Common myeloid progenitor, CD34-positive (primary cell): Measurements from ENCODE around the gene PTPRE.

Experiments
- CTCF ChIA-PET: fragments of 350-600 bp; sonication (Branson Sonifier 250); formaldehyde crosslinking; loops from one replicate; lab custom pipeline; 2021; ENCODE audit warnings: antibody characterized with exemption; lab: Charles Lee
- POLR2A ChIA-PET: fragments of 350-600 bp; sonication (Branson Sonifier 250); formaldehyde crosslinking; loops from one replicate; lab custom pipeline; 2021; ENCODE audit warnings: antibody characterized with exemption; lab: Charles Lee
- DNase-seq, 3 donors: peaks; one replicate each; pipeline versions ENCODE4 v3.0.0 to v3.0.0-alpha.2; 2013
- H3K27ac ChIP-seq, 2 experiments: 1 replicate in 1 of 2; 2 replicates in 1 of 2; pipeline ENCODE4 v1.7.0; 2013; ENCODE audit warnings: inconsistent platforms in 2 of 2, low read length in 2 of 2, mild to moderate bottlenecking in 2 of 2, low read depth in 1 of 2, moderate library complexity in 1 of 2; ENCODE audit not compliant: severe bottlenecking in 2 of 2, insufficient read depth in 1 of 2, poor library complexity in 1 of 2
- H3K27me3 ChIP-seq, 5 experiments: replicated peaks in 2 of 5; 1 replicate in 3 of 5; 2 replicates in 2 of 5; pipeline versions ENCODE4 v1.6.1 to v1.7.0; 2013; ENCODE audit warnings: low read length in 4 of 5, mild to moderate bottlenecking in 2 of 5, moderate library complexity in 2 of 5, inconsistent platforms in 1 of 5; ENCODE audit not compliant: insufficient read depth in 5 of 5, control insufficient read depth in 4 of 5
- H3K36me3 ChIP-seq, 4 experiments: 1 replicate in 2 of 4; 2 replicates in 2 of 4; pipeline versions ENCODE4 v1.6.1 to v1.7.0; 2013; ENCODE audit warnings: low read length in 3 of 4, control low read depth in 1 of 4, mild to moderate bottlenecking in 1 of 4; ENCODE audit not compliant: control insufficient read depth in 4 of 4, insufficient read depth in 4 of 4
- H3K4me1 ChIP-seq, 4 experiments: 1 replicate in 3 of 4; 2 replicates in 1 of 4; pipeline versions ENCODE4 v1.6.1 to v1.7.1; 2013; ENCODE audit warnings: low read length in 3 of 4, mild to moderate bottlenecking in 3 of 4, control low read depth in 1 of 4, inconsistent platforms in 1 of 4, moderate library complexity in 1 of 4; ENCODE audit not compliant: control insufficient read depth in 4 of 4, insufficient read depth in 4 of 4; ENCODE audit errors: control extremely low read depth in 1 of 4
- H3K4me3 ChIP-seq, 7 experiments: 1 replicate in 4 of 7; 2 replicates in 3 of 7; pipeline versions ENCODE4 v1.5.1 to v1.7.0; 2013; ENCODE audit warnings: mild to moderate bottlenecking in 7 of 7, low read length in 6 of 7, moderate library complexity in 6 of 7, inconsistent platforms in 2 of 7, low read depth in 2 of 7, control low read depth in 1 of 7; ENCODE audit not compliant: insufficient read depth in 4 of 7, control insufficient read depth in 1 of 7; ENCODE audit errors: extremely low read depth in 1 of 7
- H3K9me3 ChIP-seq, 5 experiments: 1 replicate in 4 of 5; 2 replicates in 1 of 5; pipeline versions ENCODE4 v1.6.1 to v1.7.1; 2013; ENCODE audit warnings: low read length in 4 of 5, mild to moderate bottlenecking in 2 of 5, inconsistent platforms in 1 of 5, low read depth in 1 of 5, moderate library complexity in 1 of 5; ENCODE audit not compliant: control insufficient read depth in 4 of 5, insufficient read depth in 2 of 5; ENCODE audit errors: control extremely low read depth in 1 of 5
- WGBS: methylation state at CpG from one replicate; pipeline ENCODE4 v1.1.5; 2013; ENCODE audit not compliant: insufficient coverage; 5-methylcytosine and 5-hydroxymethylcytosine counted together

Gene PTPRE

DNA sequence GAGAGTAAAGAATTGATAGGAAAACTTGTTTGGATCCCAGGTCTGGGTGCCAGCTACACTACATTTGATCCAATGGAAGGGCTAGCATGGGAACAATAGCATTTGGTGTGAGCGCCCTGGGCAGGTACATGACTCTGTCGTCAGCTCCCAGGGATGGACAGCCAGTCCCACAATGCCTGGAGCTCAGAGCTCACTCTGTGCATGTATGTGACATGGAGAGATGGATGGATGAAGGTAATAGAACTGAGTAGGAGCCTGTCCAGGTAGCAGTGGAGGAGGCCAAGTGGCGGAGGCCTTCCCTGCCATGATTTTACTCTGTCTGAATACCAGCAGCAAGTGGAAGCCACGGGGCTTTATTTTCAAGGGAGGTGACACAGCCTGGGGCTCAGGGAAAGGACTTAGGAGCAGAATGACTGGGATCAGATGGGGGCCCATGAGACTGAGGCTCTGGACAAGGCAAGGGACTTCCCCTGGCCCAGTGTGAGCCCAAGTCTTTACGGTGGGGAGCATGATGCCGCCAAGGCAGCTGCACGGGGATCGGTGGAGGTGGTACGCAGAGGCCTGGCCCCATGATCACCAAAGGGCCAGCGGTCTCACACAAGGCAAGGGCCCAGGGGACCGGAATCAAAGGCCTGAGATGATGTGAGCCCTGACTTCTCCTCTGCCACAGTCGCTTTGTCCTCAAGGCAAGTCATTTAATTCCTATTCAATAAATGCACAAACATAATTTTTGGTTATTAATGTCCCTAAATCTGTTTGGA lies 5.9 kb downstream of the PTPRE start:
- 100% methylated on average over 10 of the region's 12 CpGs for WGBS
- ChIA-PET CTCF (interaction anchor here (1.0 to 2.2 kb wide), 2 partner anchors 13 to 98 kb away, joined by 4 to 6 read pairs; no protein-coding TSS in a partner anchor), POLR2A (no interaction called here)
- Histone ChIP-seq H3K9me3 (peaks cover 0 to 5% (median 0%) of the 10 kb centered on the region in 5 experiments), H3K36me3 (no peaks in the 10 kb centered on the region), H3K4me3 (no peak overlapping the region), H3K4me1 (peaks cover 0 to 3% (median under 1%) of the 10 kb centered on the region in 4 experiments), H3K27me3 (peaks cover 0 to 19% (median 8%) of the 10 kb centered on the region in 5 experiments), H3K27ac (no peak overlapping the region)
- no peak for DNase-seq

DNA sequence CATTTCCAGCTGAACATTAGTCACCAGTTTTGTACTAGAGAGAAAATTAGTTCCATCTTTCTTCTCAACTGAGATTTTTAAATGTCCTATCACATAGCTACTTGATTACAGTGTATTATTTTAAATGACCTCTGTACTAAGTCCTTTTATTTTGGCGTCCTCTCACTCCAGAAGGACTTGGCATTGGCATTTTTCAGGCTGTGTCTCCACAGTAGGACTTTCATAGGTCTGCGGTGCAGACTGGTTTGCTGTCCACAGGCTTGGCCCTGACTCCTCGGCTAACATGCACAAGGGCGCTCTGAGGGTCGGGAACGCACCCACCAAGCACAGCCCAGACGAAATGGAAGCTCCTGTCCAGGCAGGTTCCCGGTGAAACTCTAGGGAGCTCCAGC lies 6.5 kb downstream of the PTPRE start:
- H3K27me3 ChIP-seq = peaks cover 0 to 13% (median 3%) of the 10 kb centered on the region in 5 experiments
- H3K27ac ChIP-seq = no peak overlapping the region
- H3K36me3 ChIP-seq = no peaks in the 10 kb centered on the region
- no peak overlapping the region for H3K4me3 ChIP-seq
- 98% methylated on average over 6 of the region's 8 CpGs for WGBS
- peaks cover 0 to 5% (median 0%) of the 10 kb centered on the region in 5 experiments for H3K9me3 ChIP-seq
- H3K4me1 ChIP-seq = peaks cover 0 to under 1% (median 0%) of the 10 kb centered on the region in 4 experiments
- POLR2A ChIA-PET = no interaction called here
- no peak for DNase-seq
- CTCF ChIA-PET = interaction anchor here (0.8 to 2.2 kb wide), 3 partner anchors 14 to 129 kb away, joined by 3 to 6 read pairs (median 4); no protein-coding TSS in a partner anchor

DNA sequence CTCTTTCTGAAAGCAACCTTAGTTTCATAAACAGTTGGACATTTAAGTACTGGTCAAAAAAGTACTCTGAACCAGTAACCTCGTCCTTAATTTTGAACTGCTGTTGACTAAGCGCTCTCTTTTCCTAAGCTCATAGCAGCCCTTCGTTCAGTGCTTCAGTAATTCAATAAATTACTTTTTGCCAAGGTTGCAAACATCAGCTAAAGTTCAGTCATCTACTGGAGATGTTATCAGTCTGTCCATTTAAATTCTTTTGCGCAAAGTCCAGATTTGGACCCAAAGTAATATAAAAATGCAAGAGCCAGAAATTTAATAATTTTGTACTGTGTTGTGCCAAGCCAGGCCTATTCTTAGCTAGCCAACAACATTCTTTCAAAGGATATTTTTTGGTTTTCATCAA lies 8.4 kb downstream of the PTPRE start:
- Histone ChIP-seq H3K9me3 (peaks cover 0 to 5% (median 0%) of the 10 kb centered on the region in 5 experiments), H3K27me3 (no peaks in the 10 kb centered on the region), H3K4me3 (no peak overlapping the region), H3K4me1 (peaks cover 0 to 20% (median 11%) of the 10 kb centered on the region in 4 experiments), H3K27ac (no peak overlapping the region), H3K36me3 (no peaks in the 10 kb centered on the region)
- CTCF ChIA-PET = interaction anchor here (1.3 kb wide), 1 partner anchor 154 kb away, joined by 3 read pairs; no protein-coding TSS in a partner anchor
- DNase-seq = no peak
- POLR2A ChIA-PET = no interaction called here
- WGBS = 100% methylated on average over 2 of the region's 4 CpGs

DNA sequence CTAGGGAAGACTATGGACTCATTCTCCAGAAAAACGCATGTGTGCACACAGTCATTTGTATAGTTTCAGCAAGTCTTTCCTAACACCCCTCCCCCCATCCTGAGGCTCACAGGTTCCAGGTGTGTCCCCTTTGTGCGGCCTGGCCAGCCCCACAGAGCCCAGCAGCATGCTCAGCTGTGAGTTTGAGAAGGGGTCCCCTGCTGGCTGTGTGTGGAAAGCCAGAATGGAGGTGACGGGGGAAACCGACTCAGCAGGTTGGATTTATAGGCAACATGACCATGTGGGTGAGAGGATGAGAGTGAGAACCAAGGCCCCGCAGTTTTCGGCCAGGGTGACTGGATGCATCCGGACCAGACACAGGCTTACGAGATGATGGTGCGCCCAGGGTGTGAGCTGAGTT lies 9.9 kb downstream of the PTPRE start:
- Histone ChIP-seq H3K27me3 (no peaks in the 10 kb centered on the region), H3K4me3 (no peak overlapping the region), H3K27ac (no peak overlapping the region), H3K4me1 (peaks cover 0 to 33% (median 12%) of the 10 kb centered on the region in 4 experiments), H3K9me3 (peaks cover 0 to 5% (median 0%) of the 10 kb centered on the region in 5 experiments), H3K36me3 (no peaks in the 10 kb centered on the region)
- no peak for DNase-seq
- ChIA-PET POLR2A (no interaction called here), CTCF (interaction anchor here (0.8 kb wide), 1 partner anchor 12 kb away, joined by 3 read pairs; no protein-coding TSS in a partner anchor)
- WGBS = 97% methylated on average over 7 of the region's 9 CpGs

DNA sequence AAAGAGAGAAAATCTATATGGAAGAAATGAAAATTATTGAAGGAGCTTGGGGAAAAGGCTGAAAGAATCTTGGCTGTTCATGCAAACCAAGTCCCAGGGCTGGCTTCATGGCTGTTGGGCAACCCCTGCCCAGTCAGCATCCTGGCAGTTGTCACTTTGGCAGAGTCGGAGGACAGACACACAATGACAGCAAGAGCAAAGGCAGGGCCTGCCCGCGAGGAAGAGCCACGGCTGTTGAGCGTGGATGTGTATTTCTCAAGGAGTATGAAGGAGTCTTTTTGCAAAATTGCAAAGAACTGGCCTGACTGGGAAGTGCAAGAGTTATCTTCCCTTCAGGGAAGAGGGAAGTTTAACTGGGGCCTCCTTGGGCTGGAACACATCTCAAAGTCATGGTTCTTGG lies 11.7 kb downstream of the PTPRE start:
- peaks cover 0 to 44% (median 12%) of the 10 kb centered on the region in 4 experiments for H3K4me1 ChIP-seq
- DNase-seq = no peak
- no peaks in the 10 kb centered on the region for H3K36me3 ChIP-seq
- H3K27me3 ChIP-seq = no peaks in the 10 kb centered on the region
- ChIA-PET POLR2A (no interaction called here), CTCF (no interaction called here)
- WGBS = 87% methylated on average over 5 of the region's 5 CpGs
- H3K9me3 ChIP-seq = peaks cover 0 to 5% (median 0%) of the 10 kb centered on the region in 5 experiments
- H3K27ac ChIP-seq = no peak overlapping the region
- H3K4me3 ChIP-seq = no peak overlapping the region

DNA sequence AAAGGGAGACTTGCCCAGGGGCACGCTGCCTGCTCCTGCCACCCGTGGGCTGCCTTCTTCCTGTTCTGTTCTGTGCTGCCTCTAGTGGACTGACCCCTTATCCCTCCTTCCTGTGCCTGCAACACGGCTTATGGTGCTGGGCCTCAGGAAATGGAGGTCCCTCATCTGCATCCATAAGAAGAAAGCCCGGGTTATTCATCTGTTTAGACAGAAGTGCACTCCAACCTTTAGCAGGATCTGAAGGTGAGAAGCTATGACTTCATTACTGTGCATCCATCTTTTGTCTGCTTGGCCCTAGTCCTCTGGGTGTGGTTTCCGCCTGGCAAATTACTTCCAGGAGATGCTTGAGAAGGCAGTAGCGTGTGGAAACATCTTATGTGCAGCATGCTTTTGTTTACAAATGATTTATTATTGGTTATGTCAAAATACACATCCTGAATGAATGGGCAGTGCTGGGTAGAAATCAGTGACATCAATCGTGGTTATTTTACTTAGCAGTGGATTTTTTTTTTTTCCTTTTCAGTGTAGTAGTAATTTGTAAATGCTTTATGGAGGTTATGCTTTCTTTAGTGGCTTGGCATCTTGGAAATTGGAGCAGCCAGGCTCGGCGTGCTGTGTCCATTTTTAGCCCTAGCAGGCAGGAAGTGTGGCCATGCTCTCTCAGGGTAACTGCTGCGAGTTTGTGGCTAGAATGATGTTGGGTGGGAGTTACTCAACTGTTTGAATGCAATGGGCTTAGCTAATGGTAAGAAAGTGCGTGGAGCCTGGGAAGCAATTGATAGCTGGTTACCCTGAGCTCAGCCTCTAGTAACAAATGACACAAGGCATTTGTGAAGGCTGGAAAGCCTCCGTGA lies 12.7 kb downstream of the PTPRE start:
- POLR2A ChIA-PET = no interaction called here
- 32% methylated on average over 11 of the region's 12 CpGs for WGBS
- H3K27me3 ChIP-seq = no peaks in the 10 kb centered on the region
- H3K9me3 ChIP-seq = peaks cover 0 to 5% (median 0%) of the 10 kb centered on the region in 5 experiments
- peak overlapping the region in 1 of 7 experiments; percentile 17 for H3K4me3 ChIP-seq
- CTCF ChIA-PET = interaction anchor here (0.8 to 1.9 kb wide), 3 partner anchors 14 to 91 kb away, joined by 3 to 6 read pairs (median 4); no protein-coding TSS in a partner anchor
- no peak overlapping the region for H3K27ac ChIP-seq
- DNase-seq = peak; percentile 10 to 41 (median 35)
- no peaks in the 10 kb centered on the region for H3K36me3 ChIP-seq
- peaks cover 0 to 44% (median 12%) of the 10 kb centered on the region in 4 experiments for H3K4me1 ChIP-seq
